ENCODE results near the gene CNIH2.
"Not testable (repeated sequence)": the region's sequence is repeated elsewhere in the genome, so short reads cannot be mapped to it uniquely, and the experiment has no call there.

The CNIH2 gene

DNA sequence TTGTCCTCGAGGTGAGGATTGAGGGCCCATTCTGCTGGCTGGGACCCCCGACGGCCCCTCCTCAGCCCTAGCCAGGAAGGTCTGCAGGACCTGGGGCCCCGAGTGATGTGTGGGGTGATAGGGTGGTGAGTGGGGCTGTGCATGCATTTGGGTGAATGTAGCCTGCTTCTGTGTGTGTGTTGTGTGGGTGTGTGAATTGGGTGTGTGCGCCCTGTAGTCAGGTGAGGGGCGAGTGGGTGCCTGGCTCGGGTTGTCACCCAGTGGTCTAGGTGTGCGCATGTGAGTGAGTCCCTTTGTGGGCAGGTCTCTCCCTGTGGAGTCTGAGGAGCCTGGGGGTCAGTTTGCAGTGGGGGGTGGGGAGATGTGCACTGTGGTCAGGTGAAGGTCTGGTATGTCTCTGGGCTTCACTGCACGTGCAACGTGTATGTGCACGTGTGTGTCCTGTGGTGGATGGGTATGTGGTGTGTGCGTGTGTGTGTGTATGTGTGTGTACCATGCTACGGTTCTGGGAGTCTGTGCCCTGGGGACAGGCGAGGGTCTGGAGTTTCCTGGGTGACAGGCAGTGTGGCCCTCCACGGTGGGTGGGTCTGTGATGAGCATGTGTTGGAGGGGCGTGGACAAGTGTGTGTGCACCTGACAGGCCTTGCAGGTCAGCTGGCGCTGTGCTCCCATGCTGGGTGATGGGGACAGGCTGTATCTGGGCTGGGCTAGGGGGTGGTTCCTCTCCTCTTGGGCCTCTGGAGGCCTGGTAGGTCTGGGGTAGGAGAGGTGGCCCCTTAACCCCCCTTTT is 14.8 kb downstream of the CNIH2 start:
- no peak for DNase-seq

DNA sequence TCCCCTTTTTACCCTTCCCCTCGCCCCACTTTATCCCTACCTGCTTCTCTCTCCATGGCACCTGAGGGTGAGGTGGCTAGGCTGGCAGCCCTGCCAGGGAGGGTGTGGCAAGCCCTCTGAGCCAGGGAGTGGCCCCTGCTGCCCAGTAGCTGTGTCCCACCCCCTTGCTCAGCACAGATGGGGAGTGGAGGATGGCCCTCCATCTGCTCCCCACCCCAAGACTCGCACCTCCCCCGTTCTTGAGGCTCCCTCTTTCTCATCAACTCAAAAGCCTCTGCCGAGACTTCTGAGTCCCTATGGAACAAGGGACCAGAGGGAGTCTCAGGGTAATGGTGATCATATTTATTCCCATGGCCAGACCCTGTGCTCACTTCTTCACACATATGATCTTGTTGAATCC is 15.4 kb downstream of the CNIH2 start:
- DNase-seq = no peak

DNA sequence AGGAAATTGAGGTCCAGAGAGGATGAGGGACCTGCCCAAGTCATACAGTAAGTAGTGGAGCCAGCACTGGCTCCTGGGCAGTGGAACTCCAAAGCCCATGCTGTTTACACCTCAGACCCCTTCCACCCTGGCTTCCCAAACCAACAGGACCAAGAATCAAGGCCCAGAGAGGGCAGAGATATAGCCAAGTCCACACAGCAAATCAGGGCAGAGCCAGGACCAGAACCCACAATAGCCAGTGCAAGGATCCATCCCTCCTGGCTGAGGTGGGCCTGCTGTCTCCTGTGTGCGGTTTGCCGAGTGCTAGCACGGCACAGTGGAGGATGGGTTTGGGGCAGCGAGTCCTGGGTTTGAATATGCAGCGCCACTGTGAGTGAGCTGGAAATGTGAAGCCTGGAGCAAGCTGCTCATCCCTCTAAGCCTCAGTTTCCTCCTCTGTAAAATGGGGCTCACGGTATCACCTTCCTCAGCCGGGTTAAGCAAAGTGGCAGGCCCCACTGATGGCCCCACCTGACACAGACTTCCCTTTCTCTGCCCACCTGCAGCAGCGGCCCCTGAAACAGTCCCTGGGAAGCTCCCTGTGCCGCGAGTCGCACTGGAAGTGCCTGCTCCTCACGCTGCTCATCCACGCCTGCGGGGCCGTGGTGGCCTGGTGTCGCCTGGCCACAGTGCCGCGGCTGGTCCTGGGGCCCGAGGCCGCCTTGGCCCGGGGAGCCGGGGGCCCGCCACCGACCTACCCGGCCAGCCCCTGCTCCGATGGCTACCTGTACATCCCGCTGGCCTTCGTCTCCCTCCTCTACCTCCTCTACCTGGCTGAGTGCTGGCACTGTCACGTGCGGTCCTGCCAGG is 16.0 kb downstream of the CNIH2 start:
- no peak for DNase-seq

DNA sequence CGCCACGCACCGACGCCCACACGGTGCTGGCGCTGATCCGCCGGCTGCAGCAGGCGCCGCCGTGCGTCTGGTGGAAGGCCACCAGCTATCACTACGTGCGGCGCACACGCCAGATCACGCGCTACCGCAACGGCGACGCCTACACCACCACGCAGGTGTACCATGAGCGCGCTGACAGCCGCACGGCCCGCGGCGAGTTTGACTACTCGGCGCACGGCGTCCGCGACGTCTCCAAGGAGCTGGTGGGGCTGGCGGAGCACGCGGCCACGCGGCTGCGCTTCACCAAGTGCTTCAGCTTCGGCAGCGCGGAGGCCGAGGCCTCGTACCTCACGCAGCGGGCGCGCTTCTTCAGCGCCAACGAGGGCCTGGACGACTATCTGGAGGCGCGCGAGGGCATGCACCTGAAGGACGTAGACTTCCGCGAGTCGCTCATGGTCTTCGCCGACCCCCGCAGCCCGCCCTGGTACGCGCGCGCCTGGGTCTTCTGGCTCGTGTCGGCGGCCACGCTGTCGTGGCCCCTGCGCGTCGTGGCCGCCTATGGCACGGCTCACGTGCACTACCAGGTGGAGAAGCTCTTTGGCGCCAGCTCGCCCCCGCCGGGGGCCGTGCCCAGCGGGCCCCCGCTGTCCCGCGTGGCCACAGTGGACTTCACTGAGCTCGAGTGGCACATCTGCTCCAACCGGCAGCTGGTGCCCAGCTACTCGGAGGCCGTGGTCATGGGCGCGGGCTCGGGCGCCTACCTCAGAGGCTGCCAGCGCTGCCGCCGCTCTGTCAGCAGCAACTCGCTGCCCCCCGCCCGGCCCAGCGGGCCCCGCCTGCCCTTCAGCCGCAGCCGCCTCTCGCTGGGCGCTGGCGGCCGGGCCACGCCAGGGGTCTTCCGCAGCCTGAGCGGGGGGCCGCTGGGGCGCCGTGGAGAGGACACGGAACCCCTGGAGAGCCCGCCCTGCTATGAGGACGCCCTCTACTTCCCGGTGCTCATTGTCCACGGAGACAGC is 16.9 kb downstream of the CNIH2 start:
- no peak for DNase-seq

DNA sequence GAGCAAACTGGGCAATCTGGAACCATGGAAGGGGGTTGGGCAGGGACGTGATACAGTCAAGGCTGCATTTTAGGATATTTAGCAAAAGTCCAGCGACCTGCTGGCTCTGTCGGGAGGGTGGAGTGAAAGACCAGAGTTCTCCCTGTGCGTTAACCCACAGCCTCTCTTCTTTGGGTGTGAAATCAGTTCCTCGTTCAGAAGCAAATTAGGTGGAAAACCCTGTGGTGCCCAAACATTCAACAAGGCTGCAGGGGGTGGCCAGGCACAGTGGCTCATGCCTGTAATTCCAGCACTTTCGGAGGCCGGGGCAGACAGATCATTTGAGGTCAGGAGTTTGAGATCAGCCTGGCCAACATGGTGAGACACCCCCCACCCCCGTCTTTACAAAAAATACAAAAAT is 19.6 kb downstream of the CNIH2 start:
- no peak for DNase-seq

DNA sequence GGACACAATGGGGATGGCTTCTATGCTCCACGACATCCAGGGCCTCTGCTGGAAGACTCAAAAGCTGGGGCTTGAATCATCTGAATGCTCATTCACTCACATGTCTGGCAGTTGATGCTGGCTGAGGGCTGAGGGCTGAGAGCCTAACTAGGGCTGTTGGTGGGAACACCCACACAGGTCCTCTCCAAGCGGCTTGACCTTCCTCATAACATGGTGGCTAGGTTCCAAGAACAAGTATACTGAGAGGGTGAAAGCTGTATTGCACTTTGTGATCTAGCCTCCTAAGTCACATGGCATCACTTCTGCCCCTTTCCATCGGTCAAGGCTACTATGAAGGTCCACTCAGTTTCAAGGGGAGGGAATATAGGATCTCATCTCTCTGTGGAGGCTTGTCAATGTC is 21.2 kb downstream of the CNIH2 start:
- DNase-seq = no peak

DNA sequence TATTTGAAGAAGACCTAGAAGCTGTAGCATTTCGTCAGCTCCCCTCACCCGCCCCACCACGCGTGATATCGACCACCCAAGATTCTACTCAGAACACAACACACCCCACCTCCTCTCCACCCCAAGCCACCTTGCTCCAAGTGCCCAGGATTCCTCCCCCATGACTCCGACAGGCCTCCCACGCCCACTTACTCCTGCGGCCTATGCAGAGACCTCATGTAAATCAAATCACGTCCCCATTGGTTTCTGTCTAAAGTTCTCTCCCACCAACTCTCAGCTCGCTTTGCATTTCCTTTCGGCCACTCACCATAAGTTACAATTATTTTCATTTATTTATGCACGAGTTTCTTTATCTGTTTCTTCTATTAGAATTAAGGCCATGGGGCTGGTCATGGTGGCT is 24.7 kb downstream of the CNIH2 start:
- no peak for DNase-seq

DNA sequence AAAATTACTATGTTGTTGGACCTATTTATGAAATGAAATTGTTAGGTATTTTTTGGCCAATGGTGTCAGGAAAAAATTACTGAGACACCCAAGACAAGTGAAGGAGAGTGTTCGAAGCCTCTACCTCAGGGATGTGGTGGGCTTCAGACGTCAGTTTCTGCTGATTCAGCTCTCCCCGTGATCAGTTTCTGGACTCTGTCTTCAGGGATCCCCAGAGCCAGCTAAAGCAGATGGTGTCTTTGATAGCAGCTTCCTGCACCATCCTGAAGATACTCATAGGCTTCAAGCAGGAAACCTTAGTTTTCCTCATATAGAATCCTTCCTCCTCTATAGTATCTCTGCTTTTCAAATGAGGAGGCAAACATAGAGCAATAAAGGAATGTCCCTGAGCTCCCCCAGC is 31.5 kb downstream of the CNIH2 start:
- DNase-seq = no peak

DNA sequence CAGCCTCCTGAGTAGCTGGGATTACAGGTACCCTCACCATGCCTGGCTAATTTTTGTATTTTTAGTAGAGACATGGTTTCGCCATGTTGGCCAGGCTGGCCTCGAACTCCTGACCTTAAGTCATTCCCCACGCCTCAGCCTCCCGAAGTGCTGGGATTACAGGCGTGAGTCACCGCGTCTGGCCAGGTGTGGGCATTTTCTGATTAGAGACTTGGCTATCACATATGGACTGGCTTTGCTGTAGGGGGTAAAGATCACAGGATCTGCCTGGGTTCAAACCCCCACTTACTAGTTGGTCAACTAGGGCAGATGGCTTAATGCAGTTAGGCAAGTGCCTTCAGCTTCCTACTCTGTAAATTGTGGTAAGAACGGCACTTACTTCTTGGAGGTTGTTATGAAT is 32.3 kb downstream of the CNIH2 start:
- DNase-seq = no peak

DNA sequence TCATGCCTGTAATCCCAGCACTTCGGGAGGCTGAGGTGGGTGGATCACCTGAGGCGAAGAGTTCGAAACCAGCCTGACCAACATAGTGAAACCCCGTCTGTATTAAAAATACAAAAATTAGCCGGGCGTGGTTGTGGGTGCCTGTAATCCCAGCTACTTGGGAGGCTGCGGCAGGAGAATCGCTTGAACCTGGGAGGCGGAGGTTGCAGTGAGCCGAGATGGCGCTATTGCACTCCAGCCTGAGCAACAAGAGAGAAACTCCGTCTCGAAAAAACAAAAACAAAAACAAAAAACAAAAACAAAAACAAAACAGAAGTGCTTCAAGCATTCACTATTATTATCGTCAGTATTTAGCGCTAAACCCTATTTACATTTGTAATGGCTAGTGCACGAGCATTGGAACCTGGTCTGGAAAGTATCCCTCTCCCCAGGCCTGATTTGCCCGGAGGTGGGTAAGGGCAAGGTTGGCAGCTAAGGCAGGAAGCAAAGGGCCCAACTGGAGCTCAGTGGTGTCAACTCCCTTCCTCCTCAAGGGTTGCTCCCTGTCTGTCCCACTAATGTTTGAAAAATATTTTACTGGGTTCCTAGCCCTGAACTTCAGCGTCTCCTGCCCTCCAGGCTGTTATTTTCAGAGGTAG is 32.9 kb downstream of the CNIH2 start:
- DNase-seq = not testable (repeated sequence)

DNA sequence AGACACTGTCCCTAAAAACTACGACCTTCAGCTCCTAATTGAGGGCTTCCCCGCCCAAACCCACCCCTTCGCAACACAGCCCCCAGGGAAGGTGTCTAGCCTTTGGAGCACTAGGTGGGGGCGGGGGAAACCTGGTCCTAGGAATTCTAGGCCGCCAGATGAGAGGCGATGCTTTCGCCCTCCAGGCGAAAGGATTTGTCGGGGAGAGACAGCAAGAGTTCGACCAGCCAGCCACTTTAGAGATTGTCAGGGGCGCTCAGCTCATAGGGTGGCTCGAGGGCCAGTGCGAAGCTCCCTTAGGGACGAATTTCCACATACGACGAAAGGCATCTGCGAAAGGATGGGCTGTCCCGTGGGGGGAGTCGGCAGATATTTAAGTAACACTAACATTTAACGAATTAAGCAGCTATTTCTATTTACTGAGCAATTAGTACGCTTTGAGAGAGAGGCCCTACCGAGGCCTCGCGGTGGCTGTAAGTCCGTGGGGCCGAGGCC is 33.5 kb downstream of the CNIH2 start:
- DNase-seq = no peak

DNA sequence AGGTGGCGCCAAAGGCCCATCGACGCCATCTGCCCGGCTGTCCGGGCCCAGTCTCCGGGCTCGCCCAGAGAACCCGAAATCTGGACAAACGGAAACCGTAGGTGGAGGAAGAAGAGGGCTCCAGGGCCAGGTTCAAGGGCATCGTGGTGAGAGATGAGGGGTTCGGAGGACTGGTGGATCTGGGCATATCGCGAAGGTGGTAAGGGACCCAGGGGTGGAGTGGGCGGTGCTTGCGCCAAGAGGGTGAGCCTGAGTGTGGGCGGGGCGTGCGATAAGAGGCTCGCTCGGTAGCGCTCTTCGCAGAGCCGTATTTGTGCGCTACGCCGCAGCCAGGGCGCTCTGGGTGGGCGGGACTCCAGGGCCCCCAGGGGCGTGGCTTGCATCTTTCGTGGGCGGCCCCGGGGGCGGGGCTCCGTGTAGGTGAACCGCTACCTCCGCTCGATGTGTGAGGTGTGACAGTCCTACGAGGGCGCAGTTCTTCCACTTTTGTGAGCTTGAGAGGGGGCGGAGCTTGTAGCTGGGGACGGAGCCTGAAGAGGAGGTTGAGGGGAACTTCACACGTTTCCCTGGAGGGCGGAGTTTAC is 34.1 kb downstream of the CNIH2 start:
- peak; percentile 98 to 99 for DNase-seq

DNA sequence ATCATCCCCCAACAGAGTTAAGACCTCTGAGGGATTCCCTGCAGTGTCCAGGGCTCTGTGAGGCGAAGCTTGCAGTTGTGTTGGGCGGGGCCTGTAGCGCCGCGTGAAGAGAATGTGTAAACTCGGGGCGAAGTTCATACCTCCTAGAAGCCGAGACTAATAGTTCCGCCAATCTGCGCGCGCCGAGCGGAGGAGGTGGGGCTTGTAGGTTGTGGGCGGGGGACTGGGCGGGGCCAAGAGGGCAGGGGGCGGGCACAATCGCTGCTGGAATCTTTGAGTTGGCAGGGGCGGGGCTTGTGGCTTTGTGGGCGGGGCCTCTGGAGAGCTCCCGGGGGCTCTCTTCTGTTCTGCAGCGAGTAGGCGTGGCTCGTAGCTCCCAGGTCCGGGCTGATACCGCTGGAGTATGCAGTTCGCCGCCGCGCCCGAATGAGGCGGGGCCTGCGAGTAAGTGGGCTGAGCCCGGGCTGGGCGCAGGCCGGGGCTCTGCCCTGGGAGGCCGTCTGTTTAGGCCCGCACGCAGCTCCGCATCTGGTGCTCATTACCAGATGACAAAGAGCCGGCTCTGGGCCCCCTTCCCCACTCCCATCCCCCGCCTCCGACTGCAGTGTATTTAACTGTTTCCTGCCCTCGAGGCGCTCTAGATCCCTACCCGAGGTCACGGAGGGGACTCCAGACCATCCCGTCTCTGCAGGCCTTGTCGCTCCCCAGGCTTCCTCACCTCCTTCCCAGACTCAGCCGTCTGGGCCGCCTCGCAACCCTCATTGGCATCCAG is 34.8 kb downstream of the CNIH2 start:
- DNase-seq = peak; percentile 99

DNA sequence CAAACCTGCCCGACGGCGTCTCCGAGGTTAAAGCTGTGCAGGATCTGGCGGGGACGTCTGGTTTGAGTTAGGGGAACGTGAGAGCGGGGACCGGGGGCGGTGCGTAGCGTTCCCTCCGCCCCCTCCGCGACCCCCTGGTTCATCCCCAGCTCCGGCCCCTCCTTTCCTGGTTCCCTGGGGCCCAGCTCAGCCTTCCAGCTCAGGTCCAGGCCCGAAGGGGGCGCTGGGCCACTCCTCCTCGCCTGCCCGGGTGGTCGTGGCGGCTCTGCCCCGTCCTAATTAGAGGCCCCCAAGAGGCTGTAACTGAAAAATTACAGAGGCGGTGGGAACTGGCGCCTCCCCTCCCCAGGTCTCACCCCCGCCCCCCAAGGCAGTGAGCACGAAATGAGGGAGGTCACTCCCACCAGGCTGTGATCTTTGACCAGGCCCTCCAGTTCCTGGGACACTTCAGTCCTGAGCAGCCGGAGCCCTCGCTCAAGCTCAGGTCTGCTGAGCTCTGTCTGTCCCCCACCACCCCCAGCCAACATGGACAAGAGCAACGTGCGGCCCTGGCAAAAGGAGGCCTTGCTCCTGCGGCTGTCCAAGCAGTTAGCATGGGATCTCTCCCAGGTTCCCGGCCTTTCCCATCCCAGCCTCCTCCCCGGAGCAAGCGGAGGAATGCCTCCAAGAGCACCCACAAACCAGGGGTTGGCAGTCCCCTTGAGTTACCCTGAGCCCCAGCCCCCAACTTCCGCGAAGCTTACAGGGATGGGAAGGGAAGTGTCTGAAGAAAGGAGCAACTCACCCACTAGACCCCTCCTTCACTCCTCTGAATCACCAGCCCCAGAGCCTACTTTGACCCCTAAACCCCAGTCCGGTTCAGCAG is 35.6 kb downstream of the CNIH2 start:
- DNase-seq = no peak

DNA sequence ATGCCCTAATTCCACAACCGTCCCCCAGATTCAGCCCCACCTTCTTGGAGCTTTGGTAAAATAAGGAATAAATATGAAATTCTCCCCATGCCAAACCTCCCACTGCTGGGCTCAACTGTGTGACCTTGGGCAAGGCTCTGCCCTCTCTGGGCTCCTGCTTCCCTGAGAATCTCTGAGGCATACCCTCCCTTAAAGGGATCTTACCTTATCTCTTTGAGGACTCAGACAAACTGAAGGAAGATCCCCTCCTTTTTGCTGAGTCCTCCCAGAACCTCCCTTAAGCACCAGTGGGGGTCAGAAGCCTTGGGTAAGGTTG is 36.2 kb downstream of the CNIH2 start:
- DNase-seq = no peak

DNA sequence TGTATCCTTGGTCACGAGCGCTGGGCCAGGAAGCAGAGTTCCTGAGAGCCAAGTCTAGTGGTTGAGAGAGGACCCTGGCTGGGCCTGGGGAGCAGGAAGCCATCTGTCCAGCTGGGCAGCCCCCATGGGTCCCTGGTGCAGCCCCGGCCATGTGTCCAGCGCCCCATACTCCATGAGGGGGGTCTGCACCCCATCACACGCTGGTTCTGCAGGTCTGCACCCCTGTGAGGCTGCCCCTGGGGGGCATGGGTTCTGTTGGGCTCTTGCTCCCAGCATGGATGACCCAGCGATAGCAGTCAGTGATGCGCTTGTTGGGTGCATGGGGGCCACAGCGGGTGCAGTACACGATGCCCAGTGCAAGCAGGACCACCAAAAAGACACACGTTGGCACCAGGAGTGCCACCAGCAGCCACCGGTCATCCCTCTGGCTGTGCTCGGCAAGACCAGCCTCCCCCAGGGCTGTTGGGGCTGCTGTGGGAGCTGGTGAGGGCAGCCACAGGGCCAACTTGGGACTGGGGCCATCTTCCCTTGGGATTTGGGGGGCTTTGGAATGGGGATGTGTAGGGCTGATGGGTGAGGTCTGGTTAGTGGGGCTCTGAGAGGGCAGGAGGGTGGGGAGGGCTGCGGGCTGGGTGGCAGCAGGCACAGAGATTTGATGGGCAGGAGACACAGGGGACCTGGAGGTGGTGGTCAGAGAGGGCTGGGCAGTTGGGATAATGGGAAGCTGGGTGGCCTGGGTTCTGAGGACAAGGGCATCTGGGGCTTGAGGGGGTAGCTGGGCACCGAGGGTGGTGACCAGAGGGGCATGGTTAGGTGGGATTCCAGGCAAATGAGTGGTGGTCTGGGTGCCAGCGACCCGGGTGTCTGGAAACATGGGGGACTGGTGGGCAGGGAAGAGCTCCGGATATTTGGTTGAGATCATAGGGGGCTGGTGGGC is 36.9 kb downstream of the CNIH2 start:
- no peak for DNase-seq

DNA sequence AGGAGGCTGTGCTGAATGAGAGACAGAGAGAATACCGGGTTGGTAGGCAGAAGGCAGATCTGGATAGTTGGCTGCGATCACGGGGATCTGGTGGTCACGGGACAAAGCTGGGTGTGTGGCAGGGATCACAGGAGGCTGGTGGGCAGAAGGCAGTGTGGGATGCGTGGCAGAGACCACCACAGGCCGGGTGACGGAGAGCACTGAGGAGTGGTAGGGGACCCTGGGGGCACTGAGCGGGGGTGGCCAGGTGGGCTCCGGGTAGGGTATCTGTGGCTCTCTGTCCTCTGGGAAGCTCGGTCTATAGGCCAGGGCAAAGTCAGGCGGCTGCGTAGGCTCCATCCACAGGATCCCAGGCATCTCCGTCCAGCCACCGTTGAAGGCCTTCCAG is 37.5 kb downstream of the CNIH2 start:
- DNase-seq = no peak

DNA sequence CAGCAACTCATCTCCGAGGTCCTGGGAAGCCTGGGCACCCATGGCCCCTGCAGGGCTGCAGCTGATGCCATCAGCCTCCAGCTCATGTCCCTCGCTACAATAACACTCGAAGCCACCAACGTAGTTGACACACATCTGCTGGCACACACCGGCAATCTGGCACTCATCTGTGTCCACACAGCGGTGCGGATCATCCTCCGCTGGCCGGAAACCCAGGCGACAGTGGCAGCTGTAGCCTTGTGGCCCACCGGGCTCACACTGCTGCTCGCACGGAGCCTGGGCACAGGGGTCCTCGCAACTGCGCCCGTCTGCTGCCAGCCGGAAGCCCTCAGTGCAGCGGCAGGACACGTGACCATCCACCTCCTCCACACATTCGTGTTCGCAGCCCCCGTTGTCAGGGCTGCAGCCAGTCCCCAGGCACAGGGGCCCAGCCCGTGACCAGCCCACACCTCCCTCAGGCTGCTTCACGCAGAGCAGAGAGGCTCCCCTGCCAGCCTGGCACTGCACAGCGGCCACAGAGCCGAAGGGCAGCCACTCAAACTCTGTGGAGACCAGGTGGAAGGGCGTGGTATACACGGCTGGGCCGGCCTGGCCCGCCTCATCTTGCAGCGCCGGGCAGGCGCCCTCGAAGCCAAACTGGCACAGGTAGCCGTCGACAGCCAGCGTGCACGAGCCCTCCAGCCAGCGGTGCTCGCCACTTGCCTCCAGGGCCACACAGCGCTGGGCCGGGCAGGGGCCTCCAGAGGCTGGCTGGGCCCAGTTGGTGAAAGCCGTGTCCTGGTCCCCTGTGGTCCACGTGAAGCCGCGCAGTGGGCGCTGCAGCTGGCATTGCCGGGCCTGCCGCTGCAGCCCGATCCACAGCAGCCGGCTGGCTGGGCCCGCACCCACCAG is 38.2 kb downstream of the CNIH2 start:
- no peak for DNase-seq
